ENCODE measurements around the gene PADI4. TPM values are rescaled to one million over a fixed set of nuclear protein-coding genes. Genes with fewer than 3 reads are reported as not detected.
A peak's percentile ranks its signal among the peaks of the same experiment; 100 is the strongest.

The PADI4 gene
- total and polyA plus RNA-seq, 4 donors: 0.11 to 11.2 (median 0.89) TPM; not detected in 1

GRCh38 chr1:17280894-17281293 is 27.1 kb upstream of the PADI4 start:
- no peaks in the 10 kb centered on the region for H3K9me3 ChIP-seq (ENCODE audit: control insufficient read depth, insufficient read depth, low read length)
- H3K4me3 ChIP-seq (ENCODE audit: low read depth, low read length): no peak overlapping the region
- no peak for DNase-seq (ENCODE audit: low read depth in 4 of 6, low spot score in 6 of 6)
- no peak overlapping the region for H3K27ac ChIP-seq (ENCODE audit: low read depth, low read length)
- WGBS (ENCODE audit: insufficient coverage): 80% methylated on average over 1 of the region's 2 CpGs
- H3K36me3 ChIP-seq (ENCODE audit: control insufficient read depth, insufficient read depth, low read length): no peaks in the 10 kb centered on the region
- H3K4me1 ChIP-seq (ENCODE audit: control insufficient read depth, insufficient read depth, low read length): no peaks in the 10 kb centered on the region
- H3K27me3 ChIP-seq (ENCODE audit: control insufficient read depth, insufficient read depth, low read length): no peaks in the 10 kb centered on the region

- Histone ChIP-seq H3K27me3 (ENCODE audit: control insufficient read depth, insufficient read depth, low read length) (no peaks in the 10 kb centered on the region), H3K4me1 (ENCODE audit: control insufficient read depth, insufficient read depth, low read length) (no peaks in the 10 kb centered on the region)
- WGBS (ENCODE audit: insufficient coverage): 84% methylated on average over 5 of the region's 8 CpGs
Measured at GRCh38 chr1:17281775-17282181, 26.2 kb upstream of the PADI4 start.

GRCh38 chr1:17282836-17283235 is 25.2 kb upstream of the PADI4 start:
- WGBS (ENCODE audit: insufficient coverage): 89% methylated on average over 4 of the region's 5 CpGs
- no peaks in the 10 kb centered on the region for H3K36me3 ChIP-seq (ENCODE audit: control insufficient read depth, insufficient read depth, low read length)

More at GRCh38 chr1:17281775-17282181, 26.2 kb upstream of the PADI4 start:
- no peak overlapping the region for H3K4me3 ChIP-seq (ENCODE audit: low read depth, low read length)
- no peaks in the 10 kb centered on the region for H3K9me3 ChIP-seq (ENCODE audit: control insufficient read depth, insufficient read depth, low read length)
- H3K27ac ChIP-seq (ENCODE audit: low read depth, low read length): no peak overlapping the region
- DNase-seq (ENCODE audit: low read depth in 4 of 6, low spot score in 6 of 6): no peak
- no peaks in the 10 kb centered on the region for H3K36me3 ChIP-seq (ENCODE audit: control insufficient read depth, insufficient read depth, low read length)

GRCh38 chr1:17286646-17287045 is 21.4 kb upstream of the PADI4 start:
- 95% methylated on average over 5 of the region's 5 CpGs for WGBS (ENCODE audit: insufficient coverage)

More at GRCh38 chr1:17282836-17283235, 25.2 kb upstream of the PADI4 start:
- Histone ChIP-seq H3K27me3 (ENCODE audit: control insufficient read depth, insufficient read depth, low read length) (no peaks in the 10 kb centered on the region), H3K9me3 (ENCODE audit: control insufficient read depth, insufficient read depth, low read length) (no peaks in the 10 kb centered on the region), H3K27ac (ENCODE audit: low read depth, low read length) (no peak overlapping the region), H3K4me3 (ENCODE audit: low read depth, low read length) (no peak overlapping the region), H3K4me1 (ENCODE audit: control insufficient read depth, insufficient read depth, low read length) (no peaks in the 10 kb centered on the region)
- DNase-seq (ENCODE audit: low read depth in 4 of 6, low spot score in 6 of 6): no peak

GRCh38 chr1:17287130-17287776 is 20.7 kb upstream of the PADI4 start:
- no peaks in the 10 kb centered on the region for H3K4me1 ChIP-seq (ENCODE audit: control insufficient read depth, insufficient read depth, low read length)
- no peak overlapping the region for H3K27ac ChIP-seq (ENCODE audit: low read depth, low read length)
- DNase-seq (ENCODE audit: low read depth in 4 of 6, low spot score in 6 of 6): no peak
- H3K36me3 ChIP-seq (ENCODE audit: control insufficient read depth, insufficient read depth, low read length): no peaks in the 10 kb centered on the region
- H3K4me3 ChIP-seq (ENCODE audit: low read depth, low read length): no peak overlapping the region
- WGBS (ENCODE audit: insufficient coverage): 100% methylated on average over 2 of the region's 5 CpGs
- H3K9me3 ChIP-seq (ENCODE audit: control insufficient read depth, insufficient read depth, low read length): no peaks in the 10 kb centered on the region
- no peaks in the 10 kb centered on the region for H3K27me3 ChIP-seq (ENCODE audit: control insufficient read depth, insufficient read depth, low read length)

More at GRCh38 chr1:17286646-17287045, 21.4 kb upstream of the PADI4 start:
- Histone ChIP-seq H3K4me3 (ENCODE audit: low read depth, low read length) (no peak overlapping the region), H3K27ac (ENCODE audit: low read depth, low read length) (no peak overlapping the region), H3K27me3 (ENCODE audit: control insufficient read depth, insufficient read depth, low read length) (no peaks in the 10 kb centered on the region), H3K36me3 (ENCODE audit: control insufficient read depth, insufficient read depth, low read length) (no peaks in the 10 kb centered on the region), H3K4me1 (ENCODE audit: control insufficient read depth, insufficient read depth, low read length) (no peaks in the 10 kb centered on the region), H3K9me3 (ENCODE audit: control insufficient read depth, insufficient read depth, low read length) (no peaks in the 10 kb centered on the region)
- no peak for DNase-seq (ENCODE audit: low read depth in 4 of 6, low spot score in 6 of 6)

- no peaks in the 10 kb centered on the region for H3K36me3 ChIP-seq (ENCODE audit: control insufficient read depth, insufficient read depth, low read length)
- H3K4me3 ChIP-seq (ENCODE audit: low read depth, low read length): no peak overlapping the region
- no peaks in the 10 kb centered on the region for H3K9me3 ChIP-seq (ENCODE audit: control insufficient read depth, insufficient read depth, low read length)
- no peaks in the 10 kb centered on the region for H3K27me3 ChIP-seq (ENCODE audit: control insufficient read depth, insufficient read depth, low read length)
- H3K4me1 ChIP-seq (ENCODE audit: control insufficient read depth, insufficient read depth, low read length): no peaks in the 10 kb centered on the region
- DNase-seq (ENCODE audit: low read depth in 4 of 6, low spot score in 6 of 6): peak in 1 of 6 donors; percentile 36
- no peak overlapping the region for H3K27ac ChIP-seq (ENCODE audit: low read depth, low read length)
- WGBS (ENCODE audit: insufficient coverage): 80% methylated on average over 1 of the region's 2 CpGs
Measured at GRCh38 chr1:17289721-17290120, 18.3 kb upstream of the PADI4 start.

- no peaks in the 10 kb centered on the region for H3K27me3 ChIP-seq (ENCODE audit: control insufficient read depth, insufficient read depth, low read length)
- 100% methylated on average over 2 of the region's 3 CpGs for WGBS (ENCODE audit: insufficient coverage)
Measured at GRCh38 chr1:17290553-17290952, 17.4 kb upstream of the PADI4 start.

GRCh38 chr1:17292299-17293160 is 15.5 kb upstream of the PADI4 start:
- H3K27ac ChIP-seq (ENCODE audit: low read depth, low read length): no peak overlapping the region
- H3K4me1 ChIP-seq (ENCODE audit: control insufficient read depth, insufficient read depth, low read length): no peaks in the 10 kb centered on the region
- no peaks in the 10 kb centered on the region for H3K27me3 ChIP-seq (ENCODE audit: control insufficient read depth, insufficient read depth, low read length)
- H3K4me3 ChIP-seq (ENCODE audit: low read depth, low read length): no peak overlapping the region
- no peak for DNase-seq (ENCODE audit: low read depth in 4 of 6, low spot score in 6 of 6)
- WGBS (ENCODE audit: insufficient coverage): no CpG with 5 or more reads among the region's 7 CpGs
- H3K9me3 ChIP-seq (ENCODE audit: control insufficient read depth, insufficient read depth, low read length): no peaks in the 10 kb centered on the region
- H3K36me3 ChIP-seq (ENCODE audit: control insufficient read depth, insufficient read depth, low read length): no peaks in the 10 kb centered on the region

More at GRCh38 chr1:17290553-17290952, 17.4 kb upstream of the PADI4 start:
- Histone ChIP-seq H3K4me3 (ENCODE audit: low read depth, low read length) (no peak overlapping the region), H3K4me1 (ENCODE audit: control insufficient read depth, insufficient read depth, low read length) (no peaks in the 10 kb centered on the region), H3K27ac (ENCODE audit: low read depth, low read length) (no peak overlapping the region), H3K36me3 (ENCODE audit: control insufficient read depth, insufficient read depth, low read length) (no peaks in the 10 kb centered on the region), H3K9me3 (ENCODE audit: control insufficient read depth, insufficient read depth, low read length) (no peaks in the 10 kb centered on the region)
- DNase-seq (ENCODE audit: low read depth in 4 of 6, low spot score in 6 of 6): no peak

- Histone ChIP-seq H3K36me3 (ENCODE audit: control insufficient read depth, insufficient read depth, low read length) (no peaks in the 10 kb centered on the region), H3K27ac (ENCODE audit: low read depth, low read length) (no peak overlapping the region), H3K4me3 (ENCODE audit: low read depth, low read length) (no peak overlapping the region), H3K9me3 (ENCODE audit: control insufficient read depth, insufficient read depth, low read length) (no peaks in the 10 kb centered on the region), H3K27me3 (ENCODE audit: control insufficient read depth, insufficient read depth, low read length) (no peaks in the 10 kb centered on the region), H3K4me1 (ENCODE audit: control insufficient read depth, insufficient read depth, low read length) (no peaks in the 10 kb centered on the region)
- WGBS (ENCODE audit: insufficient coverage): 71% methylated on average over 4 of the region's 14 CpGs
- DNase-seq (ENCODE audit: low read depth in 4 of 6, low spot score in 6 of 6): no peak
Measured at GRCh38 chr1:17293681-17294425, 14.1 kb upstream of the PADI4 start.

Data from spinal cord (tissue), 10 donors.